HepG2 (cell line): ENCODE measurements around the gene MTRFR. TPM values are rescaled to one million over a fixed set of nuclear protein-coding genes. Genes with fewer than 3 reads are reported as not detected.

Experiments used
- CCDC6 ChIP-seq: sonication (generic); formaldehyde crosslinking; IDR thresholded peaks from 2 replicates; pipeline ENCODE4 v1.8.1; 2022; ENCODE audit warnings: mild to moderate bottlenecking, missing genetic modification reagents, moderate library complexity
- CENPBD1 ChIP-seq: sonication (generic); formaldehyde crosslinking; IDR thresholded peaks from 2 replicates; pipeline ENCODE4 v1.8.0; 2022; ENCODE audit warnings: missing genetic modification reagents, low read depth, mild to moderate bottlenecking, borderline replicate concordance
- FIP1L1 ChIP-seq: fragments of 200-400 bp; formaldehyde crosslinking; IDR thresholded peaks from 2 replicates; pipeline ENCODE4 v1.6.1; 2018; ENCODE audit warnings: low read depth, mild to moderate bottlenecking, low read length, moderate library complexity, borderline replicate concordance; ENCODE audit not compliant: insufficient read depth
- GABPB1 ChIP-seq: IDR thresholded peaks from 2 replicates; pipeline ENCODE4 v1.6.1; 2016; ENCODE audit warnings: mild to moderate bottlenecking, missing genetic modification reagents, moderate library complexity, missing compliant biosample characterization
- HMG20A ChIP-seq: IDR thresholded peaks from 2 replicates; pipeline ENCODE4 v1.6.1; 2016; ENCODE audit warnings: borderline replicate concordance
- PCBP1 ChIP-seq: fragments of 200-400 bp; formaldehyde crosslinking; IDR thresholded peaks from 2 replicates; pipeline ENCODE4 v1.6.1; 2017; ENCODE audit warnings: mild to moderate bottlenecking, low read depth, low read length, borderline replicate concordance
- PCBP2 ChIP-seq: fragments of 200-400 bp; formaldehyde crosslinking; optimal IDR thresholded peaks from 2 replicates; pipeline ENCODE3; 2018; ENCODE audit warnings: low read length, low read depth; ENCODE audit not compliant: poor library complexity, severe bottlenecking
- SKI ChIP-seq: fragments of 450-650 bp; IDR thresholded peaks from one replicate; pipeline ENCODE4 v1.6.1; 2018; ENCODE audit warnings: mild to moderate bottlenecking; ENCODE audit not compliant: partially characterized antibody
- TEAD2 ChIP-seq: sonication (generic); formaldehyde crosslinking; IDR thresholded peaks from 2 replicates; pipeline ENCODE4 v1.9.0; 2021; ENCODE audit warnings: missing genetic modification reagents
- THYN1 ChIP-seq: sonication (generic); formaldehyde crosslinking; IDR thresholded peaks from 2 replicates; pipeline ENCODE4 v1.8.1; 2023; ENCODE audit warnings: low read depth, mild to moderate bottlenecking, moderate library complexity, missing genetic modification reagents, borderline replicate concordance
- ZBTB37 ChIP-seq: sonication (generic); formaldehyde crosslinking; IDR thresholded peaks from 2 replicates; pipeline ENCODE4 v1.4.0; 2020; ENCODE audit warnings: mild to moderate bottlenecking, missing genetic modification reagents
- ZNF276 ChIP-seq: sonication (generic); formaldehyde crosslinking; IDR thresholded peaks from 2 replicates; pipeline ENCODE4 v1.4.0; 2020; ENCODE audit warnings: mild to moderate bottlenecking, low read depth, missing genetic modification reagents
- ZNF407 ChIP-seq: sonication (generic); formaldehyde crosslinking; IDR thresholded peaks from one replicate; pipeline ENCODE4 v1.5.1; 2020; ENCODE audit warnings: mild to moderate bottlenecking, missing genetic modification reagents; ENCODE audit errors: not compliant biosample characterization
- ZNF557 ChIP-seq: sonication (generic); formaldehyde crosslinking; IDR thresholded peaks from 2 replicates; pipeline ENCODE4 v1.4.0; 2020; ENCODE audit warnings: missing genetic modification reagents
- ZNF580 ChIP-seq: IDR thresholded peaks from 2 replicates; pipeline ENCODE4 v1.6.1; 2016; ENCODE audit warnings: low read depth, borderline replicate concordance
- ZNF780A ChIP-seq: sonication (generic); formaldehyde crosslinking; IDR thresholded peaks from 2 replicates; pipeline ENCODE4 v1.8.0; 2022; ENCODE audit warnings: mild to moderate bottlenecking, missing genetic modification reagents, moderate library complexity
- polyA plus RNA-seq, 8 experiments: library from polyadenylated mRNA; depleted of rRNA in 3 of 8; stranded (reverse) in 7 of 8; unstranded in 1 of 8; fragments of >200 nt; fragmentation: Illumina TruSeq in 4 of 8; extraction: Trizol in 4 of 8; gene quantifications; 2 replicates each; pipeline versions ENCODE4 v1.2.1 to v1.2.3, GENCODE V29; 2011 to 2016; ENCODE audit warnings: low read depth in 4 of 8, missing spikeins in 1 of 8, mixed read lengths in 1 of 8; ENCODE audit not compliant: insufficient read depth in 1 of 8
- total RNA-seq, 5 experiments: library from RNA; depleted of rRNA; stranded (reverse); fragments of >200 nt; fragmentation: Illumina TruSeq; extraction: Trizol; gene quantifications; 2 replicates each; pipeline ENCODE4 v1.2.3, GENCODE V29; 2016; ENCODE audit warnings: low read depth in 1 of 5

MTRFR gene
- total and polyA plus RNA-seq, 2 of the 13 experiments (the other 11 are each of a cell fraction or from before 2014, with no cell fraction given), result 7.1 to 9.9 TPM

- TF ChIP-seq ZNF276 (CRISPR knock-in tag) (0 out of 2 replicates have a peak, but pooled peaks have one; percentile 43), PCBP1 (no peak), ZBTB37 (CRISPR knock-in tag) (no peak), PCBP2 (no peak), TEAD2 (CRISPR knock-in tag) (no peak), CENPBD1 (CRISPR knock-in tag) (no peak), THYN1 (CRISPR knock-in tag) (no peak), ZNF407 (CRISPR knock-in tag) (no peak), HMG20A (CRISPR knock-in tag) (peak; percentile 11; the same call in 1 of the 2 replicates), SKI (no peak), ZNF780A (CRISPR knock-in tag) (no peak), GABPB1 (CRISPR knock-in tag) (peak; percentile 22; the same call in 1 of the 2 replicates), ZNF557 (CRISPR knock-in tag) (no peak), FIP1L1 (no peak), CCDC6 (CRISPR knock-in tag) (0 out of 2 replicates have a peak, but pooled peaks have one; percentile 18), ZNF580 (no peak)
Measured at GRCh38 chr12:123293178-123293760, 60.0 kb downstream of the MTRFR start (continued).
